ENCODE data around the gene FBN2. TPM values are rescaled to one million over a fixed set of nuclear protein-coding genes. Genes with fewer than 3 reads are reported as not detected.
"Not testable (repeated sequence)": the region's sequence is repeated elsewhere in the genome, so short reads cannot be mapped to it uniquely, and the experiment has no call there.

Gene FBN2
- total RNA-seq, 1 donor from 2014 or later: not detected

- no peak for DNase-seq (ENCODE audit: low spot score)
These were observed 210.0 kb downstream of the FBN2 start for GRCh38 chr5:128328007-128328406.

GRCh38 chr5:128321418-128321817 lies 216.6 kb downstream of the FBN2 start:
- intact Hi-C loops (cut with micrococcal nuclease); H3K27me3 Mint-ChIP-seq (ENCODE audit: insufficient read depth); H3K36me3 Mint-ChIP-seq (ENCODE audit: low read depth); H3K9me3 Mint-ChIP-seq; H3K27ac Mint-ChIP-seq; DNase-seq (ENCODE audit: low spot score); H3K4me1 Mint-ChIP-seq (ENCODE audit: low read depth); H3K4me3 Mint-ChIP-seq: not testable (repeated sequence)

More at GRCh38 chr5:128328007-128328406, 210.0 kb downstream of the FBN2 start:
- no peaks in the 10 kb centered on the region for H3K27me3 Mint-ChIP-seq (ENCODE audit: insufficient read depth)
- intact Hi-C loops (cut with micrococcal nuclease): no loop called here
- no peaks in the 10 kb centered on the region for H3K36me3 Mint-ChIP-seq (ENCODE audit: low read depth)
- H3K4me3 Mint-ChIP-seq: no peak overlapping the region
- H3K4me1 Mint-ChIP-seq (ENCODE audit: low read depth): no peaks in the 10 kb centered on the region
- no peak overlapping the region for H3K27ac Mint-ChIP-seq
- no peaks in the 10 kb centered on the region for H3K9me3 Mint-ChIP-seq

- Mint-ChIP-seq H3K4me3 (no peak overlapping the region), H3K27me3 (ENCODE audit: insufficient read depth) (no peaks in the 10 kb centered on the region), H3K27ac (no peak overlapping the region), H3K9me3 (no peaks in the 10 kb centered on the region), H3K36me3 (ENCODE audit: low read depth) (no peaks in the 10 kb centered on the region), H3K4me1 (ENCODE audit: low read depth) (no peaks in the 10 kb centered on the region)
- intact Hi-C loops (cut with micrococcal nuclease): no loop called here
- no peak for DNase-seq (ENCODE audit: low spot score)
These were observed 219.4 kb downstream of the FBN2 start for GRCh38 chr5:128318691-128319090.

- intact Hi-C loops (cut with micrococcal nuclease): no loop called here
- Mint-ChIP-seq H3K9me3 (no peaks in the 10 kb centered on the region), H3K27me3 (ENCODE audit: insufficient read depth) (no peaks in the 10 kb centered on the region), H3K36me3 (ENCODE audit: low read depth) (no peaks in the 10 kb centered on the region), H3K4me1 (ENCODE audit: low read depth) (no peaks in the 10 kb centered on the region), H3K27ac (no peak overlapping the region), H3K4me3 (no peak overlapping the region)
- no peak for DNase-seq (ENCODE audit: low spot score)
These were observed 220.6 kb downstream of the FBN2 start for GRCh38 chr5:128317481-128317880.

GRCh38 chr5:128315671-128316070 lies 222.4 kb downstream of the FBN2 start:
- Mint-ChIP-seq H3K4me1 (ENCODE audit: low read depth) (no peaks in the 10 kb centered on the region), H3K9me3 (no peaks in the 10 kb centered on the region), H3K27ac (no peak overlapping the region), H3K27me3 (ENCODE audit: insufficient read depth) (no peaks in the 10 kb centered on the region), H3K36me3 (ENCODE audit: low read depth) (no peaks in the 10 kb centered on the region), H3K4me3 (no peak overlapping the region)
- no peak for DNase-seq (ENCODE audit: low spot score)
- intact Hi-C loops (cut with micrococcal nuclease): no loop called here

GRCh38 chr5:128305341-128305740 lies 232.7 kb downstream of the FBN2 start:
- no peaks in the 10 kb centered on the region for H3K36me3 Mint-ChIP-seq (ENCODE audit: low read depth)
- no peaks in the 10 kb centered on the region for H3K9me3 Mint-ChIP-seq
- intact Hi-C loops (cut with micrococcal nuclease): no loop called here

GRCh38 chr5:128304791-128305190 lies 233.3 kb downstream of the FBN2 start:
- no peak overlapping the region for H3K4me3 Mint-ChIP-seq
- no peaks in the 10 kb centered on the region for H3K4me1 Mint-ChIP-seq (ENCODE audit: low read depth)

More at GRCh38 chr5:128305341-128305740, 232.7 kb downstream of the FBN2 start:
- no peaks in the 10 kb centered on the region for H3K27me3 Mint-ChIP-seq (ENCODE audit: insufficient read depth)
- H3K4me1 Mint-ChIP-seq (ENCODE audit: low read depth): no peaks in the 10 kb centered on the region
- H3K27ac Mint-ChIP-seq: no peak overlapping the region
- H3K4me3 Mint-ChIP-seq: no peak overlapping the region
- no peak for DNase-seq (ENCODE audit: low spot score)

GRCh38 chr5:128304088-128304487 lies 234.0 kb downstream of the FBN2 start:
- H3K27ac Mint-ChIP-seq: no peak overlapping the region
- intact Hi-C loops (cut with micrococcal nuclease): no loop called here
- H3K4me3 Mint-ChIP-seq: no peak overlapping the region
- no peaks in the 10 kb centered on the region for H3K36me3 Mint-ChIP-seq (ENCODE audit: low read depth)
- no peaks in the 10 kb centered on the region for H3K9me3 Mint-ChIP-seq
- DNase-seq (ENCODE audit: low spot score): no peak
- H3K4me1 Mint-ChIP-seq (ENCODE audit: low read depth): no peaks in the 10 kb centered on the region
- no peaks in the 10 kb centered on the region for H3K27me3 Mint-ChIP-seq (ENCODE audit: insufficient read depth)

More at GRCh38 chr5:128304791-128305190, 233.3 kb downstream of the FBN2 start:
- no peaks in the 10 kb centered on the region for H3K36me3 Mint-ChIP-seq (ENCODE audit: low read depth)
- intact Hi-C loops (cut with micrococcal nuclease): no loop called here
- H3K27ac Mint-ChIP-seq: no peak overlapping the region
- H3K27me3 Mint-ChIP-seq (ENCODE audit: insufficient read depth): no peaks in the 10 kb centered on the region
- H3K9me3 Mint-ChIP-seq: no peaks in the 10 kb centered on the region
- DNase-seq (ENCODE audit: low spot score): no peak

- intact Hi-C loops (cut with micrococcal nuclease): no loop called here
- no peak overlapping the region for H3K27ac Mint-ChIP-seq
- H3K4me1 Mint-ChIP-seq (ENCODE audit: low read depth): no peaks in the 10 kb centered on the region
- DNase-seq (ENCODE audit: low spot score): no peak
- no peaks in the 10 kb centered on the region for H3K36me3 Mint-ChIP-seq (ENCODE audit: low read depth)
- H3K9me3 Mint-ChIP-seq: no peaks in the 10 kb centered on the region
- H3K27me3 Mint-ChIP-seq (ENCODE audit: insufficient read depth): no peaks in the 10 kb centered on the region
- H3K4me3 Mint-ChIP-seq: no peak overlapping the region
These were observed 234.5 kb downstream of the FBN2 start for GRCh38 chr5:128303593-128303992.

- Mint-ChIP-seq H3K4me3 (no peak overlapping the region), H3K36me3 (ENCODE audit: low read depth) (no peaks in the 10 kb centered on the region), H3K4me1 (ENCODE audit: low read depth) (no peaks in the 10 kb centered on the region), H3K27ac (no peak overlapping the region), H3K9me3 (no peaks in the 10 kb centered on the region), H3K27me3 (ENCODE audit: insufficient read depth) (no peaks in the 10 kb centered on the region)
- no peak for DNase-seq (ENCODE audit: low spot score)
- intact Hi-C loops (cut with micrococcal nuclease): no loop called here
These were observed 237.9 kb downstream of the FBN2 start for GRCh38 chr5:128300181-128300580.

- Mint-ChIP-seq H3K9me3 (no peaks in the 10 kb centered on the region), H3K4me3 (no peak overlapping the region), H3K27ac (no peak overlapping the region), H3K4me1 (ENCODE audit: low read depth) (no peaks in the 10 kb centered on the region), H3K36me3 (ENCODE audit: low read depth) (no peaks in the 10 kb centered on the region), H3K27me3 (ENCODE audit: insufficient read depth) (no peaks in the 10 kb centered on the region)
- no peak for DNase-seq (ENCODE audit: low spot score)
- intact Hi-C loops (cut with micrococcal nuclease): no loop called here
These were observed 247.7 kb downstream of the FBN2 start for GRCh38 chr5:128290152-128290858.

GRCh38 chr5:128287740-128288139 lies 250.3 kb downstream of the FBN2 start:
- no peaks in the 10 kb centered on the region for H3K27me3 Mint-ChIP-seq (ENCODE audit: insufficient read depth)
- no peak overlapping the region for H3K27ac Mint-ChIP-seq
- H3K9me3 Mint-ChIP-seq: no peaks in the 10 kb centered on the region
- intact Hi-C loops (cut with micrococcal nuclease): no loop called here
- H3K4me3 Mint-ChIP-seq: no peak overlapping the region
- no peaks in the 10 kb centered on the region for H3K4me1 Mint-ChIP-seq (ENCODE audit: low read depth)
- H3K36me3 Mint-ChIP-seq (ENCODE audit: low read depth): no peaks in the 10 kb centered on the region
- DNase-seq (ENCODE audit: low spot score): no peak

GRCh38 chr5:128284236-128284635 lies 253.8 kb downstream of the FBN2 start:
- H3K36me3 Mint-ChIP-seq (ENCODE audit: low read depth): no peaks in the 10 kb centered on the region
- no peaks in the 10 kb centered on the region for H3K9me3 Mint-ChIP-seq
- no peak for DNase-seq (ENCODE audit: low spot score)
- no peaks in the 10 kb centered on the region for H3K4me1 Mint-ChIP-seq (ENCODE audit: low read depth)
- intact Hi-C loops (cut with micrococcal nuclease): no loop called here
- H3K27me3 Mint-ChIP-seq (ENCODE audit: insufficient read depth): no peaks in the 10 kb centered on the region
- no peak overlapping the region for H3K27ac Mint-ChIP-seq
- H3K4me3 Mint-ChIP-seq: no peak overlapping the region

GRCh38 chr5:128279345-128279744 lies 258.7 kb downstream of the FBN2 start:
- H3K4me3 Mint-ChIP-seq: no peak overlapping the region
- no peak overlapping the region for H3K27ac Mint-ChIP-seq
- H3K36me3 Mint-ChIP-seq (ENCODE audit: low read depth): no peaks in the 10 kb centered on the region
- DNase-seq (ENCODE audit: low spot score): no peak
- intact Hi-C loops (cut with micrococcal nuclease): no loop called here
- H3K4me1 Mint-ChIP-seq (ENCODE audit: low read depth): no peaks in the 10 kb centered on the region
- H3K9me3 Mint-ChIP-seq: no peaks in the 10 kb centered on the region
- H3K27me3 Mint-ChIP-seq (ENCODE audit: insufficient read depth): no peaks in the 10 kb centered on the region

All from activated T-helper 1 cell treated with anti-CD3 and anti-CD28 coated beads, Interleukin-12 subunit alpha, Interleukin-12 subunit beta, Interleukin-2, Interleukin-4 antibody, amounts not matched to agents 30 ng/mL and 10 ng/mL and 1 ng/mL, durations not matched to agents 14 hours and 24 hours and 36 hours (primary cell).